GM12864 (cell line): ENCODE measurements around the gene LIPT2.

Experiments used
- DNase-seq: peaks from one replicate; pipeline ENCODE4 v3.0.0-alpha.2; 2011; ENCODE audit warnings: low read depth
- H3K4me3 ChIP-seq: 2 replicates; pipeline ENCODE4 v1.5.1; 2011; ENCODE audit warnings: mild to moderate bottlenecking, low read depth, low read length, control low read depth
- TF ChIP-seq, protein P1 (sequence below): IDR thresholded peaks from 2 replicates; pipeline ENCODE4 v1.5.1; 2011; ENCODE audit warnings: low read depth, mild to moderate bottlenecking, moderate library complexity, low read length, control low read depth, inconsistent platforms; ENCODE audit errors: missing control alignments

The LIPT2 gene

DNA sequence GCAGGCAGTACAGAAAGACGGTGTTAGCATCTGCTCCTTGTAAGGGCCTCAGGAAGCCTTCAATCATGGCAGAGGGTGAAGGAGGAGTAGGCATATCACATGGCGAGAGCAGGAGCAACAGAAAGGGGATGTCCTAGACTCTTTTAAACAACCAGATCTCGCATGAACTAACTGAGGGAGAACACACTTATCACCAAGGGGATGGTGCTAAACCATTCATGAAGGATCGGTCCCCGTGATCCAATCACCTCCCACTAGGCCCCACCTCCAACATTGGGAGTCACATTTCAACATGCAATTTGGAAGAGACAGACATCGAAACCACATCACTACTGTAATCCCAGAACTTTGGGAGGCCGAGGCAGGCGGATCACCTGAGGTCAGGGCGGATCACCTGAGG is 39.9 kb upstream of the LIPT2 start:
- no peak overlapping the region for H3K4me3 ChIP-seq
- no peak for DNase-seq
- TF ChIP-seq, protein P1, sequence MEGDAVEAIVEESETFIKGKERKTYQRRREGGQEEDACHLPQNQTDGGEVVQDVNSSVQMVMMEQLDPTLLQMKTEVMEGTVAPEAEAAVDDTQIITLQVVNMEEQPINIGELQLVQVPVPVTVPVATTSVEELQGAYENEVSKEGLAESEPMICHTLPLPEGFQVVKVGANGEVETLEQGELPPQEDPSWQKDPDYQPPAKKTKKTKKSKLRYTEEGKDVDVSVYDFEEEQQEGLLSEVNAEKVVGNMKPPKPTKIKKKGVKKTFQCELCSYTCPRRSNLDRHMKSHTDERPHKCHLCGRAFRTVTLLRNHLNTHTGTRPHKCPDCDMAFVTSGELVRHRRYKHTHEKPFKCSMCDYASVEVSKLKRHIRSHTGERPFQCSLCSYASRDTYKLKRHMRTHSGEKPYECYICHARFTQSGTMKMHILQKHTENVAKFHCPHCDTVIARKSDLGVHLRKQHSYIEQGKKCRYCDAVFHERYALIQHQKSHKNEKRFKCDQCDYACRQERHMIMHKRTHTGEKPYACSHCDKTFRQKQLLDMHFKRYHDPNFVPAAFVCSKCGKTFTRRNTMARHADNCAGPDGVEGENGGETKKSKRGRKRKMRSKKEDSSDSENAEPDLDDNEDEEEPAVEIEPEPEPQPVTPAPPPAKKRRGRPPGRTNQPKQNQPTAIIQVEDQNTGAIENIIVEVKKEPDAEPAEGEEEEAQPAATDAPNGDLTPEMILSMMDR = no peak

DNA sequence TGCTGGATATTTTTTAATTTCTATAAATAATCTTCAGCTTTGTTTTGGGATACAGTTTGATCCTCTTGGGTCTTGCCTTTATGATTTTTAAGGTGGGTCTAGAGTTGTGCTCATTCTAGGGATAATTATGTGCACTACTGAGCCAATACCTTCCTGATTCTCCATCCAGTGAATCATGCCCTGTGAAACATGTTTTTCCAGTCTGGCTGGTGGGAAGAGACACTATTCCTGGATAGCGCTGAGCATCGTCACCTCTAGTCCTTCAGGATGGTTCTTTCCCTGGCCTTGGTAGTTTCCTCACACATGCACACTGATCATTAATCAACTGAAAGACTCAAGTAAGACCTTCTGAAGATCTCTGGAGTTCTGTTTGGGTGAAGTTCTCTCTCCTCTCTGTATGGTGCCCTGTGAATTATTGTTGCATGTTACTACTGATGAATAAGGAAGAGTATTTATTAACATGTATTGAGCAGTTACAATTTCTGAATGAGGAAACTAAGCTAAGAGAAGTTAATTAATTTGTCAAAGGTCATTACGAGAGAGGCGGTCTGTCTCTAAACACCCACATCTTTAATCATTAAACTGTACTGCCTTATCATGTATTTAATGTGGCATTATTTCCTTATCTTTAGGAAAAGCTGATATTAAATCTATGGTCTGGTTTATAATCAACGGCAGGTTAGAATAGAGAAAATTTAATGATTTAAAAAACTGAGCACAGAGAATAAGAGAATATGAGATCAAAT is 39.1 kb upstream of the LIPT2 start:
- TF ChIP-seq, protein P1 = no peak
- no peak for DNase-seq
- H3K4me3 ChIP-seq = no peak overlapping the region

DNA sequence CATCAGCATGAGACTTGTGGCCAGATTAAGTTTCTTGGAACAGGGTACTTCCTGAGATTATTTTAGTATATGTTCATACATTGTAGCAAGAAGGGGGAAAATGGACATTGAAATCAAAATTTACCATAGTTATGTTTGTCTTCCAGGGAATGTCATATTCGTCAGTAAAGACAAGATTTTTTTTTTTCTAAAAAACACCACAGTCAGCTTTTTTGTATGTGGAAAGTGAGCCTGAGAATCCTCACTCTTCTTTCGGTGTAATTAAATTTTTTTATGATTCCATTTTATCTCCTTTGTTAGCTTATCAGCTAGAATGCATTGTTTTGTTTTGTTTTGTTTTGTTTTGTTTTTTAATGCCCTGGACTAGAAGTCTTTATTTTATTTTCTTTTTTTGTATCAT is 31.5 kb upstream of the LIPT2 start:
- no peak overlapping the region for H3K4me3 ChIP-seq
- TF ChIP-seq, protein P1 = no peak
- DNase-seq = no peak

DNA sequence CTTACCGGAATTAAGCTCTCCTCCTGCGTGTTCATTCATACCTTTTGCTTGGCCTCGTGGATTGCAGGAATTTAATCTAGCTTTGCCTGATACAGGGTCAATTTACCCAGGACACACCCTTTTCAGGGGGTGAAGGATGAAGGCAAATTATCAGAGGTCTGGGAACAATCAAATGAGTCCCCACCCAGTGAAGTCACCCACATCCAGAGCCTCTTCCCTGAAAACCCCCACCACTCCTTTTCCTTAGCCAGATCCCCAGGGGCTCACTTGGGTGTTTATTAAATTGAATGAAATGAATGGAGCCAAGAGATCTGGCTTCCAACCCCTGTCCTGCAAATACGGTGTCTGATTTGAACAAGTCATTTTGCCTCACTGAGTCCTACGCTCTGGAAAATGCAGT is 31.0 kb upstream of the LIPT2 start:
- H3K4me3 ChIP-seq = no peak overlapping the region
- TF ChIP-seq, protein P1 = no peak
- no peak for DNase-seq

GRCh38 chr11:74522776-74523175 is 29.3 kb upstream of the LIPT2 start:
- no peak for DNase-seq
- H3K4me3 ChIP-seq = no peak overlapping the region
- TF ChIP-seq, protein P1 = no peak

DNA sequence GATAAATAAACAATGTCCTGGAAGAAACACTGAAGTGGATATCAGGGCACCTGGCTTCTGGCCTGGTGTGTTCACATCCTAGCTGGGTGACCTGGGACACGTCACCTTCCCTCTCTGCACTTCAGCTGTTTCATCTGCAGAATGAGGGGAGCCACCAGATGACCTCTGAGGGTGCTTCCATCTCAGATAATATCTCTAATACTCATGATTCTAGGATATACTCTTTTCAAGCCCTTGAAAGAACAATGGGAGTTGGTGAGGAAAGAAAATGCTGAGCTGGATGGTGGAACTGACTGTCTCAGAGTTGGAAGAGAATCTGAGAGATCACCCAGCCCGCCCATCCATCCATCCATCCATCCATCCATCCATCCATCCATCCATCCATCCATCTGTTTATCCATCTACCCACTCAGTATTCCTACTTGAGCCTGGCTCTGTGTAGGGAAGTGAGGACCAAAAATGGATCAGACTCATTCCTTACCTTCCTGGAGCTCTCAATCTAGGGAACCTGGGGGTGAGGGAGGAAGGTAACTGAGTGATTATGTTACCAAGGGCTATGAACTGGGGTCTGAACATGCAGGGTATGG is 28.2 kb upstream of the LIPT2 start:
- DNase-seq = no peak
- no peak overlapping the region for H3K4me3 ChIP-seq
- TF ChIP-seq, protein P1 = no peak
